ENCODE data around the gene TRIP11. TPM values are rescaled to one million over a fixed set of nuclear protein-coding genes. Genes with fewer than 3 reads are reported as not detected.
"Not testable (repeated sequence)": the region's sequence is repeated elsewhere in the genome, so short reads cannot be mapped to it uniquely, and the experiment has no call there.

TRIP11 gene
- total RNA-seq, 1 experiment from 2014 or later: 65.8 TPM

- Mint-ChIP-seq H3K36me3 (ENCODE audit: insufficient read depth, unreplicated experiment) (peaks cover 18% of the 10 kb centered on the region), H3K27me3 (ENCODE audit: insufficient read depth, unreplicated experiment) (no peaks in the 10 kb centered on the region), H3K9me3 (ENCODE audit: unreplicated experiment) (no peaks in the 10 kb centered on the region), H3K4me3 (ENCODE audit: unreplicated experiment) (no peak overlapping the region), H3K4me1 (ENCODE audit: insufficient read depth, unreplicated experiment) (no peaks in the 10 kb centered on the region), H3K27ac (ENCODE audit: low read depth, unreplicated experiment) (no peak overlapping the region)
- no peak for TF ChIP-seq CTCF (IDR thresholded peaks at IDR 0.05; ENCODE audit: unreplicated experiment)
- no TSS peak for BruUV-seq (replicated peaks)
- no peak for DNase-seq (ENCODE audit: unreplicated experiment)
- ChIA-PET POLR2A (interaction anchor here (0.8 to 1.1 kb wide), 2 partner anchors 14 to 20 kb away, joined by 3 read pairs; no protein-coding TSS in a partner anchor), CTCF (interaction anchor here (0.6 kb wide), 1 partner anchor 632 kb away, joined by 3 read pairs; no protein-coding TSS in a partner anchor)
- intact Hi-C loops (cut with micrococcal nuclease): no loop called here
Observed at GRCh38 chr14:92058006-92058917, 18.4 kb upstream of the TRIP11 start.

GRCh38 chr14:92049781-92050180 is 9.9 kb upstream of the TRIP11 start:
- Mint-ChIP-seq H3K9me3 (ENCODE audit: unreplicated experiment) (peaks cover 13% of the 10 kb centered on the region), H3K27me3 (ENCODE audit: insufficient read depth, unreplicated experiment) (no peaks in the 10 kb centered on the region), H3K27ac (ENCODE audit: low read depth, unreplicated experiment) (no peak overlapping the region), H3K4me3 (ENCODE audit: unreplicated experiment) (no peak overlapping the region), H3K4me1 (ENCODE audit: insufficient read depth, unreplicated experiment) (no peaks in the 10 kb centered on the region), H3K36me3 (ENCODE audit: insufficient read depth, unreplicated experiment) (peaks cover 6% of the 10 kb centered on the region)
- intact Hi-C loops (cut with micrococcal nuclease): no loop called here
- CTCF ChIA-PET: no interaction called here
- no peak for DNase-seq (ENCODE audit: unreplicated experiment)
- TF ChIP-seq CTCF (IDR thresholded peaks at IDR 0.05; ENCODE audit: unreplicated experiment): no peak
- BruUV-seq (replicated peaks): no TSS peak
- POLR2A ChIA-PET: interaction anchor here (2.6 kb wide), 1 partner anchor 9 kb away, joined by 11 read pairs; the partner anchor contains the start of gene TRIP11

GRCh38 chr14:92049221-92049620 is 9.4 kb upstream of the TRIP11 start:
- H3K4me1 Mint-ChIP-seq (ENCODE audit: insufficient read depth, unreplicated experiment); CTCF ChIA-PET; intact Hi-C loops (cut with micrococcal nuclease); H3K27me3 Mint-ChIP-seq (ENCODE audit: insufficient read depth, unreplicated experiment); BruUV-seq (replicated peaks); H3K27ac Mint-ChIP-seq (ENCODE audit: low read depth, unreplicated experiment); H3K4me3 Mint-ChIP-seq (ENCODE audit: unreplicated experiment); H3K36me3 Mint-ChIP-seq (ENCODE audit: insufficient read depth, unreplicated experiment); DNase-seq (ENCODE audit: unreplicated experiment): not testable (repeated sequence)
- POLR2A ChIA-PET: interaction anchor here (2.6 kb wide), 1 partner anchor 9 kb away, joined by 11 read pairs; the partner anchor contains the start of gene TRIP11
- peaks cover 13% of the 10 kb centered on the region for H3K9me3 Mint-ChIP-seq (ENCODE audit: unreplicated experiment)

- H3K4me3 Mint-ChIP-seq (ENCODE audit: unreplicated experiment); BruUV-seq (replicated peaks); DNase-seq (ENCODE audit: unreplicated experiment); POLR2A ChIA-PET; H3K27me3 Mint-ChIP-seq (ENCODE audit: insufficient read depth, unreplicated experiment); H3K36me3 Mint-ChIP-seq (ENCODE audit: insufficient read depth, unreplicated experiment); H3K4me1 Mint-ChIP-seq (ENCODE audit: insufficient read depth, unreplicated experiment); CTCF ChIA-PET; H3K27ac Mint-ChIP-seq (ENCODE audit: low read depth, unreplicated experiment); intact Hi-C loops (cut with micrococcal nuclease): not testable (repeated sequence)
- H3K9me3 Mint-ChIP-seq (ENCODE audit: unreplicated experiment): peaks cover 13% of the 10 kb centered on the region
Observed at GRCh38 chr14:92045904-92046303, 6.0 kb upstream of the TRIP11 start.

- BruUV-seq (replicated peaks); H3K4me3 Mint-ChIP-seq (ENCODE audit: unreplicated experiment); H3K9me3 Mint-ChIP-seq (ENCODE audit: unreplicated experiment); H3K27me3 Mint-ChIP-seq (ENCODE audit: insufficient read depth, unreplicated experiment); H3K36me3 Mint-ChIP-seq (ENCODE audit: insufficient read depth, unreplicated experiment); DNase-seq (ENCODE audit: unreplicated experiment); H3K27ac Mint-ChIP-seq (ENCODE audit: low read depth, unreplicated experiment): not testable (repeated sequence)
- intact Hi-C loops (cut with micrococcal nuclease): loop anchor here (2.0 kb wide), 1 partner anchor 65 kb away; the partner anchor contains the start of gene ATXN3
- ChIA-PET CTCF (interaction anchor here (0.6 kb wide), 1 partner anchor 622 kb away, joined by 4 read pairs; no protein-coding TSS in a partner anchor), POLR2A (interaction anchor here (2.1 to 5.3 kb wide), 3 partner anchors 9 to 80 kb away, joined by 11 to 67 read pairs (median 41); partner anchors contain the start of genes ATXN3, CPSF2 and NDUFB1)
- H3K4me1 Mint-ChIP-seq (ENCODE audit: insufficient read depth, unreplicated experiment): peaks cover 20% of the 10 kb centered on the region
Observed at GRCh38 chr14:92041766-92042165, 1.9 kb upstream of the TRIP11 start.

Measured in MCF 10A (cell line).